HL-60 (cell line): ENCODE results near the gene LDB3.

Experiments used
- DNase-seq, 2 experiments: peaks; one replicate each; pipeline ENCODE4 v3.0.0-alpha.2; 2010 to 2020; ENCODE audit warnings: low read depth in 1 of 2, low spot score in 1 of 2
- H3K27ac ChIP-seq: fragments of 250-450 bp; sonication (Bioruptor Pico); replicated peaks from 2 replicates; pipeline ENCODE4 v1.5.1; 2020; ENCODE audit warnings: mild to moderate bottlenecking, moderate library complexity
- H3K27me3 ChIP-seq: fragments of 250-450 bp; sonication (Bioruptor Pico); 2 replicates; pipeline ENCODE4 v1.5.1; 2021; ENCODE audit warnings: mild to moderate bottlenecking, moderate library complexity; ENCODE audit not compliant: insufficient read depth, poor library complexity, severe bottlenecking
- H3K4me3 ChIP-seq: replicated peaks from 2 replicates; pipeline ENCODE4 v1.5.1; 2011; ENCODE audit warnings: mild to moderate bottlenecking, control low read depth, low read length; ENCODE audit not compliant: insufficient read depth
- GABPA ChIP-seq: IDR thresholded peaks from 2 replicates; pipeline ENCODE4 v1.6.1; 2012; ENCODE audit warnings: low read depth
- POLR2AphosphoS5 ChIP-seq: IDR thresholded peaks from 2 replicates; pipeline ENCODE4 v1.6.1; 2012; ENCODE audit warnings: low read depth
- SPI1 ChIP-seq: IDR thresholded peaks from 2 replicates; pipeline ENCODE4 v1.6.1; 2012; ENCODE audit warnings: low read depth, mild to moderate bottlenecking, borderline replicate concordance
- TF ChIP-seq, protein P1 (sequence below): IDR thresholded peaks from 2 replicates; pipeline ENCODE4 v1.6.1; 2012; ENCODE audit warnings: low read depth; ENCODE audit not compliant: insufficient replicate concordance
- TF ChIP-seq, protein P2 (sequence below): IDR thresholded peaks from one replicate; pipeline ENCODE4 v1.5.1; 2011; ENCODE audit warnings: low read length, control low read depth, inconsistent platforms; ENCODE audit not compliant: insufficient read depth

The LDB3 gene

DNA sequence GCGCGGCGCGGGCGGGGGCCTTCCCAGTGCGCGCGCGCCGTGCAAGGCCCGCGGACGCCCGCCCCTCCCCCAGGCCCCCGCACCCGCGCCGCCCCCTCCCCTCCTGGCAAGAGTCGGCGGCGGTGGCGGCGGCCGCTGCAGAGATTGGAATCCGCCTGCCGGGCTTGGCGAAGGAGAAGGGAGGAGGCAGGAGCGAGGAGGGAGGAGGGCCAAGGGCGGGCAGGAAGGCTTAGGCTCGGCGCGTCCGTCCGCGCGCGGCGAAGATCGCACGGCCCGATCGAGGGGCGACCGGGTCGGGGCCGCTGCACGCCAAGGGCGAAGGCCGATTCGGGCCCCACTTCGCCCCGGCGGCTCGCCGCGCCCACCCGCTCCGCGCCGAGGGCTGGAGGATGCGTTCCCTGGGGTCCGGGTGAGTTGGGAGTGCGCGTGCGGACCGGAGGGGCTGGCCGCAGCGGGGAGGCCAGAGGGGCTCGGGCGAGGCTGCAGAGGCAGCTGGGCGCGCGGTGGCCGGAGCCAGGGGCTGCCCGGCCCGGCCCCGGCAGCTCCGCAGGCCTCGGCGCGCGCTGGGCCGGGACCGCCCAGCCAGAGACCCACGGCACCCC lies 88.3 kb downstream of the LDB3 start, which contains the start of gene BMPR1A:
BMPR1A (plus strand) TSS at position 109 of the 602 bp plus-strand sequence. CDS start 119,400 bp downstream, outside the sequence.
- Histone ChIP-seq H3K27me3 (peaks cover 48% of the 10 kb centered on the region), H3K27ac (no peak within 1 kb of the TSS), H3K4me3 (peak within 1 kb of the TSS; percentile 77)
- TF ChIP-seq, protein P1, sequence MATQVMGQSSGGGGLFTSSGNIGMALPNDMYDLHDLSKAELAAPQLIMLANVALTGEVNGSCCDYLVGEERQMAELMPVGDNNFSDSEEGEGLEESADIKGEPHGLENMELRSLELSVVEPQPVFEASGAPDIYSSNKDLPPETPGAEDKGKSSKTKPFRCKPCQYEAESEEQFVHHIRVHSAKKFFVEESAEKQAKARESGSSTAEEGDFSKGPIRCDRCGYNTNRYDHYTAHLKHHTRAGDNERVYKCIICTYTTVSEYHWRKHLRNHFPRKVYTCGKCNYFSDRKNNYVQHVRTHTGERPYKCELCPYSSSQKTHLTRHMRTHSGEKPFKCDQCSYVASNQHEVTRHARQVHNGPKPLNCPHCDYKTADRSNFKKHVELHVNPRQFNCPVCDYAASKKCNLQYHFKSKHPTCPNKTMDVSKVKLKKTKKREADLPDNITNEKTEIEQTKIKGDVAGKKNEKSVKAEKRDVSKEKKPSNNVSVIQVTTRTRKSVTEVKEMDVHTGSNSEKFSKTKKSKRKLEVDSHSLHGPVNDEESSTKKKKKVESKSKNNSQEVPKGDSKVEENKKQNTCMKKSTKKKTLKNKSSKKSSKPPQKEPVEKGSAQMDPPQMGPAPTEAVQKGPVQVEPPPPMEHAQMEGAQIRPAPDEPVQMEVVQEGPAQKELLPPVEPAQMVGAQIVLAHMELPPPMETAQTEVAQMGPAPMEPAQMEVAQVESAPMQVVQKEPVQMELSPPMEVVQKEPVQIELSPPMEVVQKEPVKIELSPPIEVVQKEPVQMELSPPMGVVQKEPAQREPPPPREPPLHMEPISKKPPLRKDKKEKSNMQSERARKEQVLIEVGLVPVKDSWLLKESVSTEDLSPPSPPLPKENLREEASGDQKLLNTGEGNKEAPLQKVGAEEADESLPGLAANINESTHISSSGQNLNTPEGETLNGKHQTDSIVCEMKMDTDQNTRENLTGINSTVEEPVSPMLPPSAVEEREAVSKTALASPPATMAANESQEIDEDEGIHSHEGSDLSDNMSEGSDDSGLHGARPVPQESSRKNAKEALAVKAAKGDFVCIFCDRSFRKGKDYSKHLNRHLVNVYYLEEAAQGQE = no peak
- TF ChIP-seq, protein P2, sequence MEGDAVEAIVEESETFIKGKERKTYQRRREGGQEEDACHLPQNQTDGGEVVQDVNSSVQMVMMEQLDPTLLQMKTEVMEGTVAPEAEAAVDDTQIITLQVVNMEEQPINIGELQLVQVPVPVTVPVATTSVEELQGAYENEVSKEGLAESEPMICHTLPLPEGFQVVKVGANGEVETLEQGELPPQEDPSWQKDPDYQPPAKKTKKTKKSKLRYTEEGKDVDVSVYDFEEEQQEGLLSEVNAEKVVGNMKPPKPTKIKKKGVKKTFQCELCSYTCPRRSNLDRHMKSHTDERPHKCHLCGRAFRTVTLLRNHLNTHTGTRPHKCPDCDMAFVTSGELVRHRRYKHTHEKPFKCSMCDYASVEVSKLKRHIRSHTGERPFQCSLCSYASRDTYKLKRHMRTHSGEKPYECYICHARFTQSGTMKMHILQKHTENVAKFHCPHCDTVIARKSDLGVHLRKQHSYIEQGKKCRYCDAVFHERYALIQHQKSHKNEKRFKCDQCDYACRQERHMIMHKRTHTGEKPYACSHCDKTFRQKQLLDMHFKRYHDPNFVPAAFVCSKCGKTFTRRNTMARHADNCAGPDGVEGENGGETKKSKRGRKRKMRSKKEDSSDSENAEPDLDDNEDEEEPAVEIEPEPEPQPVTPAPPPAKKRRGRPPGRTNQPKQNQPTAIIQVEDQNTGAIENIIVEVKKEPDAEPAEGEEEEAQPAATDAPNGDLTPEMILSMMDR = no peak
- no peak for DNase-seq

DNA sequence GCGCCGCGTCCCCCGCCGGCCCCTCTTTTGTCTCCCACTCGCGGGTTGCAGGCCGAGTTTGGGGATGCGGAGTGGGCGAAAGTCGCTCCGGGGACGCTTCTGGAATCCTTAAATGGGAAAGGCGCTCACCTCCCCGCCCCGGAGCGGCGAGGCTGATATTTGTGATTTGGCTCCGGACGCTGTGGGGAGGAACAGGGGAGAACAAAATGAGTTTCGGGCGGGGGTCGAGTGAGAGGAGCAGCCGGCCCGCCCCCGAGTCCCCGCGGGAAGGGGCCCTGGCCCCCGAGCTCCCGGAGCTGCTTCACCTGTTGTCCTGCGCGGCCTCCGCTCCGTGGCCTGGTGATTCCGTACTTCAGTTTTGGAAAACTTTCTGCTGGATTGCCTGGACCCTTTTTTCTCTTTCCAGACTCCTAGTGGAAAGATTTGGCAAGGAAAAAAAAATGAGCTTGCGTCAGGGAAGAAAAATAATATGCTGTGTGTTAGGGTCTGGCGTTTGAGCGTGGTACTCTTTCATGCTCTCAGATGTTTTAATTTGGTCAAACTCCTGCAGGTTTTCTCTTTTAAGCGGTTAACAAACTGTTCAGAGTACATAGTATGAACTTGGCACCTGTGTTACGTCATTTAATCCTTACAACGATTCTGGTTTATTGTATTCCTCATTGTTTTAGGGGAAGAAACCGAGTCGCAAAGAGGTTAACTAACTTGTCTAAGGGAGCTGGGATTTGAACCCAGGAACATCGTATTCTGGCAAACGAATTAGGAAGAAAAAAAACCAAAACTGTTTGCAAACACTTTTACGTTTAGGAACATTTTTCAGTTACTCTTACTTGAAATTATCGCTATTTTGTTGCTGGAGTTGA lies 89.0 kb downstream of the LDB3 start:
- no peak for DNase-seq
- Histone ChIP-seq H3K27ac (no peak overlapping the region), H3K27me3 (peaks cover 48% of the 10 kb centered on the region), H3K4me3 (peak overlapping the region; percentile 77)
- no peak for TF ChIP-seq POLR2AphosphoS5
- TF ChIP-seq GABPA = no peak
- no peak for TF ChIP-seq SPI1
- TF ChIP-seq, protein P2 = no peak
- TF ChIP-seq, protein P1 = no peak

DNA sequence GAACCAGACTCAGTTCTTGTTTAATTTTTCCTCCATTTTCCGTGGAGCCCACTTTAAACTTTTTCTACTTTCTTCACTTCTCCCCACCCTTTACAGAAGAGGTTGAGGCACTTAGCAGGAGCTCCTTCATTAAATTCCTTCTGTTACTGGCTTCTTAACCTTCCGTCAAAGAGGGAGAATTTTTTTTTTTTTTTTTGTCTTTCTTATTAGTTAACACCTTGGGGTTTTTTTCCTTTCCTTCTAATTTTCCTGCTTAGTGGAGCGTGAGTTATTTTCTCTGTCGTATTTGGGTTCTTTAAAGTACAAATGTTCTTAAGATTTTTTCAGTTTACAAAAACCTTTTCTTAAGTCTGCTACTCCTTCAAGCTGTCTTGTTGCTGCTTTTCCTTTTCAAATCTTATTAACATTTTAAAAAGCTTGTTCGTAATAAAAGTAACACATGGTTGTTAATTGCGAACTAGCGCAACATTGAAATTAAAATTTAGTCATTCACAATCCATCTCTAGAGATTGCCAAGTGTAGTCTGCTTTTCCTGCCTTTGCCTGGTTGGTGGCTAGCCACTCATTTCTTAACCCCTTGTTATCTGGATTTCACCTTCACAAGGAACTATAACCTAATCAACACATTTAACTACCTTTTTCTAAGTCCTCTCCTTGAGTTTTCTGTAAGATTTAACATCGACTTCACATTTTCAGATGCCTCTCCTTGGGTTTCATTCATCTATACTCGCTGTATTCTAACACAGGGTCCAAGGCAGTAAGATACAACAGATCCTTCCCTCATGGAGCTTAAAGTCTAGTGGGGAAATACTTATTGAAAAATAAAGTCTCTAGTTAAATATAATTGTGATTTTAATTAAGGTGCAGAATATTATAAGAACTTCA lies 90.1 kb downstream of the LDB3 start:
- Histone ChIP-seq H3K27ac (no peak overlapping the region), H3K27me3 (peaks cover 46% of the 10 kb centered on the region), H3K4me3 (no peak overlapping the region)
- DNase-seq = no peak
- TF ChIP-seq POLR2AphosphoS5 = no peak
- TF ChIP-seq, protein P1 = no peak
- TF ChIP-seq GABPA = no peak
- TF ChIP-seq, protein P2 = no peak
- TF ChIP-seq SPI1 = no peak
